Lower leg skin (tissue), 4 donors: ENCODE results near the gene CACNG6. TPM values are rescaled to one million over a fixed set of nuclear protein-coding genes. Genes with fewer than 3 reads are reported as not detected.

ENCODE experiments used
- DNase-seq, 2 donors: peaks; one replicate each; pipeline ENCODE4 v3.0.0-alpha.2; 2019; ENCODE audit warnings: low spot score in 2 of 2
- H3K4me3 ChIP-seq: fragments of 200-600 bp; sonication (generic); 2 replicates; pipeline ENCODE4 v1.5.1; 2017; ENCODE audit warnings: mild to moderate bottlenecking, low read depth; ENCODE audit not compliant: poor library complexity, severe bottlenecking
- POLR2A ChIP-seq, 2 donors: fragments of 450-650 bp; IDR thresholded peaks; one replicate each; pipeline ENCODE4 v1.6.1; 2016 to 2017; ENCODE audit warnings: antibody characterized with exemption in 2 of 2, mild to moderate bottlenecking in 1 of 2, moderate library complexity in 1 of 2
- WGBS, 2 donors: methylation state at CpG; one replicate each; pipeline ENCODE4 v1.1.5; 2018; 5-methylcytosine and 5-hydroxymethylcytosine counted together
- intact Hi-C: fragments of 100-400 bp; cut with DNase I; formaldehyde crosslinking; loops from one replicate; pipeline ENCODE4 v1.15.0; 2023; ENCODE audit warnings: low total_unique reads
- microRNA counts, 2 donors: library from miRNA; unstranded; fragments of <30 nt; microRNA quantifications; one replicate each; lab custom pipeline; 2016
- total RNA-seq, 4 donors: library from RNA; depleted of rRNA; stranded (reverse); fragments of >200 nt; gene quantifications; one replicate each; pipeline ENCODE4 v1.1.0, GENCODE V29; 2016
- TF ChIP-seq, protein P1 (sequence below), 3 donors: fragments of 450-650 bp; IDR thresholded peaks; one replicate each; pipeline ENCODE4 v1.5.1; 2016; ENCODE audit warnings: antibody characterized with exemption in 3 of 3, mild to moderate bottlenecking in 3 of 3, moderate library complexity in 2 of 3

The CACNG6 gene
- total RNA-seq, 4 donors from 2014 or later, result not detected

DNA sequence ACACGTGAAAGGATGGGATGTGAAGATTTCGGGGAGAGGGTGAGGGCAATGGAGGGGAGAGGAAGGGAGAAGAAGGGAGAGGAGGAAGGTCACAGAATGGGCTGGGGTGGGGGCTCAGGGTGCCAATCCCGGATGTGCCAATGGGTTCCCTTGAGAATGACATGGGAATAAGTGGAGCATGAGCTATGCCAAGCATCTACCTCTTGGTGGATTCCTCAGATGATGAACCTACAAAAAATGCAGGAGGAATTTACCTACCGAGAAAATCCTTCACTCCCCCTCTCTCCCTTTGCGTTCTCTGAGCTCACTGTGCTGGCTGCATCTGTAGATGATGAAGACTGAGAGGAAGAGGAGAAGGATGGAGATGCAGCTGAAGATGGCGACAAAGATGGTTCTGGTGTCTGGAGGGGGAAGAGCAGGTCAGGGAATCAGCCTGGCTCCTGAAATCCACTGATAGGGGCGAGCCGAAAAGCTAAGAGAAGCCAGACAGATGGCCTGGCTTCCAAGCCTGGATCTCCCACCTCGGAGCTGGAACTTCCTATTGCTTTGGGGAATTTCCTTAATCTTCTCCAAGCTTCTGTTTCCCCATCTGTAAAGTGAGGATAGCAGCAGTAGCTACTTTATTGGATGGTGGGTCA, 50.7 kb downstream of the CACNG6 start:
- intact Hi-C loops, result no loop called here
- WGBS, 2 donors, result 60 to 66% methylated on average over 9 of the region's 9 CpGs
- no peak overlapping the region for H3K4me3 ChIP-seq

DNA sequence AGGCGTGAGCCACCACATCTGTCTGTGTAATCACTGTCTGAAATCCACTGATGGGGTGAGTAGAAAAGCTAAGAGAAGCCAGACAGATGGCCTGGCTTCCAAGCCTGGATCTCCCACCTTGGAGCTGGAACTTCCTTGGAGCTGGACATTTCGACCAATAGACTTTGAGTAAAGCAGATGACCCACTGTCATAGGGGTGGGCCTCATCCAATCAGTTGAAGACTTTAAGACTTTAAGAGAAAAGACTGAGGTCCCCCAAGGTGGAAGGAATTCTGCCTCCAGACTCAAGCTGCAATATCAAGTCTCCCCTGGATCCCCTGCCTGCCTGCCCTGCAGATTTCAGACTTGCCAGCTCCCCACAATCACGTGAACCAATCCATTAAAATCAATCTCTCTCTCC, 51.6 kb downstream of the CACNG6 start:
- TF ChIP-seq, protein P1, sequence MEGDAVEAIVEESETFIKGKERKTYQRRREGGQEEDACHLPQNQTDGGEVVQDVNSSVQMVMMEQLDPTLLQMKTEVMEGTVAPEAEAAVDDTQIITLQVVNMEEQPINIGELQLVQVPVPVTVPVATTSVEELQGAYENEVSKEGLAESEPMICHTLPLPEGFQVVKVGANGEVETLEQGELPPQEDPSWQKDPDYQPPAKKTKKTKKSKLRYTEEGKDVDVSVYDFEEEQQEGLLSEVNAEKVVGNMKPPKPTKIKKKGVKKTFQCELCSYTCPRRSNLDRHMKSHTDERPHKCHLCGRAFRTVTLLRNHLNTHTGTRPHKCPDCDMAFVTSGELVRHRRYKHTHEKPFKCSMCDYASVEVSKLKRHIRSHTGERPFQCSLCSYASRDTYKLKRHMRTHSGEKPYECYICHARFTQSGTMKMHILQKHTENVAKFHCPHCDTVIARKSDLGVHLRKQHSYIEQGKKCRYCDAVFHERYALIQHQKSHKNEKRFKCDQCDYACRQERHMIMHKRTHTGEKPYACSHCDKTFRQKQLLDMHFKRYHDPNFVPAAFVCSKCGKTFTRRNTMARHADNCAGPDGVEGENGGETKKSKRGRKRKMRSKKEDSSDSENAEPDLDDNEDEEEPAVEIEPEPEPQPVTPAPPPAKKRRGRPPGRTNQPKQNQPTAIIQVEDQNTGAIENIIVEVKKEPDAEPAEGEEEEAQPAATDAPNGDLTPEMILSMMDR (IDR thresholded peaks at IDR 0.05), result no peak
- TF ChIP-seq POLR2A (IDR thresholded peaks at IDR 0.05), result no peak
- intact Hi-C loops, result no loop called here
- whole genome bisulfite sequencing, 2 donors, result 79 to 80% methylated on average over 3 of the region's 3 CpGs
- no peak for DNase-seq
- no peak overlapping the region for H3K4me3 ChIP-seq

More for the DNA sequence above, 50.7 kb downstream of the CACNG6 start:
- TF ChIP-seq, protein P1 (IDR thresholded peaks at IDR 0.05), result no peak
- TF ChIP-seq POLR2A (IDR thresholded peaks at IDR 0.05), result no peak
- no peak for DNase-seq

DNA sequence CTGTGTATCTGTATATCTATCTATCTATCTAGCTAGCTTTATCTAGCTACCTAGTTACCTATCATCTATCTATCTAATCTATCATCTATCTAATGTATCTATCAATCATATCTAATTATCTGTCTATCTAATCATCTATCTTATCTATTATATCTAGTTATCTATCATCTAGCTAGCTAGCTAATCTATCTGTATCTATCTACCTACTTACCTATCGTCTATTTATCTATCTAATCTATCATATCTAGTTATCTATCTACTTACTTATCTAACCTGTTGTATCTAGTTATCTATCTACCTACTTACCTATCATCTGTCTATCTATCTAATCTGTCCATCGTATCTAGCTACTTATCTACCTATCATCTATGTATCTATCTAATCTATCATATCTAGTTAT, 54.3 kb downstream of the CACNG6 start:
- TF ChIP-seq, protein P1 (IDR thresholded peaks at IDR 0.05), result no peak
- no peak for TF ChIP-seq POLR2A (IDR thresholded peaks at IDR 0.05)
- H3K4me3 ChIP-seq, result no peak overlapping the region
- DNase-seq, result no peak
- 80 to 82% methylated on average over 2 of the region's 2 CpGs for WGBS, 2 donors
- intact Hi-C loops, result no loop called here

DNA sequence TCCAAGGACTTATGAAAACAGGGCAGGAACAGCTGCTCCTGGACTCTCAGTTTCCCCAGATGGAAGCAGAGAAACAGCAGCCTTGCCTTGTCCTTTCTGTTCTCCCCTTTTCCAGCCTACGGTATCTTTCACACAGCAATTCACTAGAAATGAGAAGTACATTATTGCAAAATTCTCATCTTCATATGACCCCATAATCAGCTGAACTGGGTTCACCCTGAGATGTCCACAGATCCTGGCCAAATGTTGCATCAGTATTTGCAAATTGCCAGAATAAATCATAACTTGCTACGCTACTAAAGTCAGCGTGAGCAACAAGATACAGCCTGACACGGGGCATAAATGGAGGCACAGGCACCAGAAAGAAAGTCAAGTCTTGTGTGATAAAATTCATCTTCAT, 56.2 kb downstream of the CACNG6 start:
- no peak for DNase-seq
- no peak overlapping the region for H3K4me3 ChIP-seq
- 82 to 84% methylated on average over 4 of the region's 4 CpGs for WGBS, 2 donors
- intact Hi-C loops, result no loop called here
- no peak for TF ChIP-seq POLR2A (IDR thresholded peaks at IDR 0.05)
- TF ChIP-seq, protein P1 (IDR thresholded peaks at IDR 0.05), result no peak

MicroRNA genes within 50 kb of the gene (microRNA counts, 767-probe panel; counts per million panel counts)
- microRNA hsa-miR-935 (lab: Ali Mortazavi, UCI), result 0 to 358 counts per million in 2 donors

Other genes with a start within 250 kb of the CACNG6 start
- under 1 TPM in 2 of 4 donors, not detected in 2; 0.04 to 0.23 TPM for gene NLRP12, start 167.3 kb upstream of the CACNG6 start, total RNA-seq
- 10 to 100 TPM; 20.4 to 49.2 (median 33.6) TPM for gene MYADM, start 123.8 kb upstream of the CACNG6 start, total RNA-seq
- not detected for gene PRKCG, start 109.4 kb upstream of the CACNG6 start, total RNA-seq
- gene CACNG7, start 82.4 kb upstream of the CACNG6 start, total RNA-seq, result not detected
- under 1 TPM in 2 of 4 donors, not detected in 2; 0.05 to 0.08 TPM for gene CACNG8, start 28.7 kb upstream of the CACNG6 start, total RNA-seq
- gene VSTM1, start 72.3 kb downstream of the CACNG6 start, total RNA-seq, result not detected
- not detected for gene TARM1, start 89.7 kb downstream of the CACNG6 start, total RNA-seq
- 1 to 10 TPM; 1.9 to 6.5 (median 3.7) TPM for gene OSCAR, start 109.2 kb downstream of the CACNG6 start, total RNA-seq
- gene NDUFA3, start 111.2 kb downstream of the CACNG6 start, total RNA-seq, result 10 to 100 TPM in 3 of 4 donors, 1 to 10 TPM in 1; 2.7 to 39.4 (median 30.2) TPM
- 10 to 100 TPM; 11.1 to 20.4 (median 16.0) TPM for gene TFPT, start 124.0 kb downstream of the CACNG6 start, total RNA-seq
- gene PRPF31, start 124.1 kb downstream of the CACNG6 start, total RNA-seq, result 10 to 100 TPM; 39.2 to 65.1 (median 47.3) TPM
- gene CNOT3, start 146.1 kb downstream of the CACNG6 start, total RNA-seq, result 10 to 100 TPM; 19.5 to 56.9 (median 37.1) TPM
- gene LENG1, start 168.1 kb downstream of the CACNG6 start, total RNA-seq, result 1 to 10 TPM; 6.0 to 8.4 (median 6.6) TPM
- 1 to 10 TPM; 2.4 to 9.3 (median 6.3) TPM for gene TMC4, start 181.5 kb downstream of the CACNG6 start, total RNA-seq
- gene MBOAT7, start 197.9 kb downstream of the CACNG6 start, total RNA-seq, result 100 to 1,000 TPM in 1 of 4 donors, 10 to 100 TPM in 3; 57.4 to 117 (median 62.2) TPM
- gene TSEN34, start 199.7 kb downstream of the CACNG6 start, total RNA-seq, result 100 to 1,000 TPM in 2 of 4 donors, 10 to 100 TPM in 2; 80.5 to 118 (median 107) TPM
- 1,000 to 10,000 TPM; 2,457 to 3,045 (median 2,759) TPM for gene RPS9, start 209.2 kb downstream of the CACNG6 start, total RNA-seq
- 1 to 10 TPM in 2 of 4 donors, under 1 TPM in 2; 0.65 to 7.7 (median 3.5) TPM for gene LILRB3, start 231.4 kb downstream of the CACNG6 start, total RNA-seq